Right forelimb (tissue), 1 donor: ENCODE data around the gene DMRT1.

ENCODE experiments used
- DNase-seq: peaks from one replicate; pipeline ENCODE4 v3.0.0-alpha.2; 2018

The DMRT1 gene

DNA sequence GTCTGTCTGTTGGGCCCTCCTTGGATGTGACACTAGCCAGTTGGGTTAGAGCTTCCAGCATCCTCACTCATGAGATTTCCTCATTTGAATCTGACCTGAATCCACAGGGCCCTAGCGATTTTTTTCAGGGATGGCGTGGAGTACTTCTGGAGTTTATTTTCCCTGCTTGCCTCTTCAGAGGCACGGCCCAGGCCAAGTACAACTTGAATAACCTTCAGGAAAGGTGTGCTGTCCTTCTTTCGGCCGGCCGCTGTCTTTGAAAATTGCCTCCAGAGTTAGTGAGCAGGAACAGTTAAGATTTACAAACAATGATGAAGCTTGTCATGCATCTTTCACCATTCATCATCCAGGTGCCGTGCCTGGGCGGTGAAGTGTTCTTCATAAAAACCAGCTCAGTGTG lies 85.5 kb downstream of the DMRT1 start:
- no peak for DNase-seq

DNA sequence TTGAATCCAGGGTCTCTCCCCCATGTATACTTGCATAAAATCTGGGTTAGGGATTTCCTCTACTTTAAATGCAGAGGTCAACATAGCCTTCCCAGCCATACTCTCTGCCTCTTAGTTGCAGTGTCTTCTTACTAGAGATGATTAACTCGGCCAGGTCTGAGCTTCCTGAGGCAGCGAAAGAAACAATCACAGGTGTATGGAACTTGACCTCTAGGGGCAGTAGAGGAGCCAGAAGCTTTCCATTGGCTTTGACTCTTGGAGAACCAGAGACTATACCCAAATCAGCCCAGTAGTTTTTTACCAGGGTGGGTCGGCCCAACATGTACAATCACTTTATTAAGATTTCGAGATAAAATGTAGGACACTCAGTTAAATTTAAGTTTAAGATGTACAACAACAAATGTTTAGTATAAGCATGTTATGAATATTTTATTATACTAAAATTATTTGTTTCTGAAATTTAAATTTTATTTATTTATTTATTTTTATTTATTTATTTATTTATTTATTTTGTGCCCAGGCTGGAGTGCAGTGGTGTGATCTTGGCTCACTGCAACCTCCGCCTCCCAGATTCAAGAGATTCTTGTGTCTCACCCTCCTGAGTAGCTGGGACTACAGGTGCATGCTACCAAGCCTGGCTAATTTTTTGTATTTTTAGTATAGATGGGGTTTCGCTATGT lies 87.0 kb downstream of the DMRT1 start:
- no peak for DNase-seq

DNA sequence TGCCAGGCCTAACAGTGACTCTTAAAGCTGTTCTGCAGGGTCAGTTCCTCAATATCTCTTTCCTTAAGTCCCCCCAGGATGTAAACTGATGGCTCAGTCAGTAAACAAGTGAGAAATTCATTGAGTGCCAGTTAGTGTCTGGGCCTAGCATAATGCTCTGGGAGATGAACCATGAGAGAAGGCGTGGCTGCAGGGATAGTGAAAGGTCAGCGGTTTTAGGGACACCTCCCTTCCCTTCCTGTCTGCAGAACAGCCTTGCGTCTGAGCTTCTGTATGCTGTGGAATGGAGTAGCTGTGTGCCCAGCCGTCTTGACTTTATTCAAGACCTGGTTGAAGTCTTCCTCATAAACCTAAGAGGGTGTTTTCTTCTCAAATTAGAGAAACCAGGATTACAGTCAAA lies 88.2 kb downstream of the DMRT1 start:
- DNase-seq = no peak

DNA sequence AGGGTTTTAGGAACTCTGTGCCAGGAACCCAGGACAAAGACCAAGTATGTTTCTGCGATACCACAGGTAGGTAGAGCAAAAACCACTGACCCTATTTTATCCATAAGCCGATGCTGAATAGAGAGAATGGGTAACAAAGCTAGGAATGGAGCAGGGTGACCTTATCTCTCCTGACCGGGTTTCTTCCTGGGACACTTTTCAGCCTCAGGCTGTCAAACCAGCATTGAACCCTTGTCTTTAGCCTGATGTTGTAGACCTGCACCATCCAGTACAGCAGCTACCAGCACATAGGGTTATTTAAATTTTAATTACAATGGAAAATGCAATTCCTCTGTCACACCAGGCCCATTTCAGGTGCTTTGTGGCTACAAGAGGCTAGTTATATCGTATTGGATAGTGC lies 91.9 kb downstream of the DMRT1 start:
- no peak for DNase-seq

DNA sequence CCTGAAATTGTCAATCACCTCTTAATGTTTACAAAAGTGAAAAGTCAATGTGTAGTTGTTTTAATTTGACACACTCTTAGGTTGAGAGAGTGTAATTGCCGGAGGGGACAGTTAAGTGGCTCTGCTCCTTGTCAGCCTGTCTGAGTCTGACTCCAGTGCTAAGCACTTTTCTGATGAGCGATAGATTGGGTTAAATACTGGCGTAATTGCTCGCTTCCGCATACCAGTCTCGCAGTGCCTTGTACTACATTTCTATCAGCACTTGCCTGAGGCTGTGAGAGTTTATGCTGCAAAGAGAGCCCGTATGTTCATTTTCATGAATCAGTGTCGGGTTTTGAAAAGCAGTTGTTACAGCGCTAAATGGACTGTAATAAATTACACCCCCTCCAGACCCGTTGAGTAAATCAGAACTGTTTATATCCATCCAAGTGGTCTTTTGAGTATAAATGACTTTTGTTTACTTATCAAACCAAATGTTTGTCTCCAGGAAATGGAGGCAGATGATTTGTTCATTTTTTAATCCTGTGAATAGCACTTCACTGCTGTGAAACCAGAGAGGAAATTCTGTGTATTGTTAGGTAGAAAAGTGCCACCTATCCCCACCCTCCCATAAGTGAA lies 94.0 kb downstream of the DMRT1 start:
- no peak for DNase-seq

DNA sequence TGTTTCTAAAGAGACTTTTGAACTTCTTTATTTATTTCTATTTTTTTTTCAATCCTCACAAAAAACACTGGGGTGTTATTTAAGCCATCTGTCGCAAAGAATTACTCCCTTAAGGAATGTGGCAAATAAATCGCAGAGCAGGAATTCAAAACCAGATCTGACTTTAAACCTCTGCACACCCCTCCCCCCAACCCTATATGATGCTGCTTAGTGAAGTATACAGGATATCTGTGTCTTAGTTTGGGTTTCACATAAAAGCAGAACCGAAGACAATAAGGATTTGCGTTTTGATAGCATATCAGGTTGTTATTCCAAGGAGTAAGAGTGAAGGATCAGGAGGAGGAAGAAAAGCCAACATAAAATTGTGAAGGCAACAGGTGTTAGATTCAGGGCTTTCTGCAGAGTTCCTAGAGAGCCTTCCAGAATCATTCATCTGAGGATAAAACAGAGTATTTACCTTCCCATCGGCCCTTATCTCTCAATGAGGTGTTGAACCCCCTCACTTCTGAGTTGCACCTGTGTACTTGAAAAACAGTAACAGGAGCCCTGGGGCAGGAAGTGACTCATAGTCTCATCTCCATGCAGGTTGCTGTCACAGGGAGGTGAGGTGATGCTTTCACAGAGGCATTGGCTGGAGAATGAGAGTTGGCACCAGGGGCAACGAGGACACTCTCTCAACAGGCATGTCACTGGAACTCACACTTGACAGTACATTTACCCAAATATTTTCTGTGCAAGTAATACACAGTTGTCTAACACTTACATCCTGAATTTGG lies 101.5 kb downstream of the DMRT1 start:
- DNase-seq = no peak

DNA sequence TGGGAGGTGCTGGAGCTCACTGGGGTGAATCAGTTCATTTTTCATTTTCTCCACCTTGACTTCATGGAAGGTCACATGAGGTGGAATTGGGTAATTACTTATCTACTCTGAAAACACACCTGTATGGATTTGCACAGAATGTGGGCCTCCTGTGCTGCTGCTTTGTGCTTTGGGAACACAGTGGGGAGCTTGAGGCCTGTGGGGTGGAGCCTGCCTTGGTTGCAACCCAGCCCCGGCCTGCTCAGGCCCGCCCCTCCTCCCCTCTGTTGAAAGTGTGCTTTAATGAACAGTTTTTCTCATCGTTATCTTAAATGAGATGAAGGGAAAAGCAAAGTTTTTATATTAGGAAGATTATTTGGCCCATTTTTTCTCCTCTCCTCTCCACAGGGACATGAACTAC lies 106.5 kb downstream of the DMRT1 start:
- DNase-seq = no peak

DNA sequence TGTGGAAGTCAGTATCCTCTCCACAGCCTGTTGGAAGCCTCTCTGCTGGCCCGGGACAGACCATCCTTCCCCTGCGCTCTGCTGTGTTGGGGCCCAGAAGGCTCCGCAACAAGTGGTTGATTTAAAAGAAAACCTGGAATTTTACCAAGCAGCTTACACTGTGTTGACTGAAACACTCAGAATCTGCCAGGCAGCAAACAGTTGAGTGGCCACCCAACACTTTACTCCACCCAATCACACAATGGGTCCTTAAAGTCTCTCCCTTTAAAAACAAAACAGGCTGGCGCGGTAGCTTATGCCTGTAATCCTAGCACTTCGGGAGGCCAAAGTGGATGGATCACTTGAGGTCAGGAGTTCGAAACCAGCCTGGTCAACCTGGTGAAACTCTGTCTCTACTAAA lies 107.0 kb downstream of the DMRT1 start:
- DNase-seq = no peak

DNA sequence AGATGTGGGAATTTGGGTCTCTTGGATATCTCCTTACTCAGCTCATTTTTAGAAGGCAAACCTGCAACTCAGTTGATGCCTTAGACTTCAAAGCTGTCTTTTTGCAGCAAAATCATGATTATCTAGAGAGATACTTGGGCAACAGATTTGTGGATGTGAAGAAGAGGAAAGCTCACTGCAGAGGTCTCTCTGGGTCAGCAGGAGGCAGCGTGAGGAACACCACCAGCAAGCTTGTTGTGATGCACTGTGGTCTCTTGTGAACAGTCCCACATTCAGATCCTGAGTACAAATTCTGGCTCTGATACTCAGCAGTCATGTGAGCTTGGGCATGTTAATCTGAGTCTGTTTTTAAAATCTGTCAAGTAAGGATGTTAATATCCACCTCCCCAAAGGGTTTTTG lies 108.6 kb downstream of the DMRT1 start:
- DNase-seq = no peak

DNA sequence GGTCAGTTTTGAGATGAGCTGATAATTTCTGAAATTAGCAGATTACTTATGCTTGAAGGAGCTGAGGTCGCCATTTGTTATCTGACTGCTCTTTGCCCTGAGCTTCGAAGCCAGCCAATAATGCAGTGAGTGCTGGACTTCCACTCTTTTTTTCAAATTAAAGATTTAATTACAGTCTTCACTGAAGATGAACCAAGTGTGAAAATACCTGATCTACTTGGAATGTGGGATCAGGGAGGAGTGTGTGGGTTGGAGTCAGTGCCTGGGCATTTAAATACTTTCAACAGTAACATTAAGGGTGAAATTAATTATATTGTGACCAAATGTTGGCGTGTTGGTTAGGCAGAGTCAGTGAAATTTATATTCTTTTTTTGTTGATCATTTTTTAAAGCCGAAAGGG lies 111.0 kb downstream of the DMRT1 start:
- no peak for DNase-seq

DNA sequence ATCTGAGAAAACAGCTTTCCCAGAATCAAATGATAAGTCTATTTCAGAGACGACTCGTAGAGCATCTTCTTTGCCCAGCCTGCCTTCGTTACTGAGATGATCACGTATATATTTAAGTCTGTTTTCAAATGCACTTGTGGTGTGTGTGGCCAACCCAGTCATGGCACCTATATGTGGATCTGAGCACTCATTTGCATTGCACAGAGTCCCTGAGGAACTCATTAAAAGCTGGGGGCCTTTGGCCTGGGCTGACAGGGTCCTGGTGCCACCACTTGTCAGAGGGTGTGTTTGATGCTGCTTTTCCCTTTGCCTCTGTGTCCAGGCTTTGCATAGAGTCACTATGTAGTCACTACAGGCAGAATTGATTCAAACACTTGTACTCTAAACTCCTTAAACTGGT lies 117.6 kb downstream of the DMRT1 start:
- DNase-seq = no peak

DNA sequence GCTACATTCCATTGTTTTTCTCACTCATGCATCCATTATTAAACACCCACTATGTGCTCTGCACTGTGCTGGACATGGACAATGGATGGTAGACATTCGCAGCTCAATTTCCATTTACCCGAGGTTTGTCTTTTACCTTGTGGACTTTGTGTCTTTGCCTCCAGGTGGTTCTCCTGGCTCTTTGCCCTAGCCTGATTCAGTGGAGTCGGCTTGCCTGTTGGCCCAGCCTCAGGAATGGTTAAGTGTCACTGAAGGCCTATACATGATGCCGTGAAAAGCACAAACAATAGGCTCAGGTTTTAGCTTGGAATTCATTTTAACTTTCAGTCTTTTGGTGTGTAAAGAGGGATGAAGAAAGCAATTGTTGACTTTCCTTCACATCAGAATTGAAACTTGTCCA lies 118.4 kb downstream of the DMRT1 start:
- no peak for DNase-seq

DNA sequence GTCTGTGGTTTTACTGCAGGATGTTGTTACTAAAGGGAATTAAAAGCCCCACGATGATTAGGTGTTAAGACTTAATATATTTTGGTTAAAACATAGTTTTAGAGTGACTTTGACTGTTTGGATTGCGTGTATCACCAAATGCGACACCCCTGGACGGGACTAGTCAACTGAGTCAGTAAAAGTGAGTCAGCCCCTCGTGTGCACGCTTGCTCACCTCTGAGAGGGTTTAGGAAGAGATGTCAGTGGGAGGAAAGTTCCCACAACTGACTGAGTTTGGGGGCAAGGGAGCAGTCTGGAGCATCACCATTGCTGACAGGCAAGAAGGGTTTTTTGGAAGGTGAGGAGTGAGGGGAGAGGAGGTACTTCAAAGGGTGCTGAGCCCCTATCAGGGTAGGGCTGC lies 120.5 kb downstream of the DMRT1 start:
- no peak for DNase-seq

DNA sequence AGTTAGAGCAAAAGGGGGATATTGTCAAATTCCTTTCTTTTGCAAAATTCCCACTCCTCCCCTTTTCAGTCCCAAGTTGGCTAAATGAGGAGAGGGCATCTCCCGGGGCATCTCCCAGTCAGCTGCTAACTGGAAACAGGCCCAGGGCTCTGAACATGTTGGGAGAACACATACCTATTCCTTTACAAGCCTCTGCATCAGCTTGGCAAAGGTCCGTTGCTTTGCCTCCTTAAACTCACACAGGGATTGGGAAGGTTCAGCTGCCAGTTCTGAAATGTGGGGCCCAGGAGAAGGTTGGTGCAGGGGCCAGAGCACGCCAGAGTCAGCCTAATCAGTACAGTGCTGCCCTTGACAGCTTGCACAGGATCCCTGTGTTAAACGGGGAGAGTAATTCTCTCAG lies 124.0 kb downstream of the DMRT1 start:
- DNase-seq = no peak

DNA sequence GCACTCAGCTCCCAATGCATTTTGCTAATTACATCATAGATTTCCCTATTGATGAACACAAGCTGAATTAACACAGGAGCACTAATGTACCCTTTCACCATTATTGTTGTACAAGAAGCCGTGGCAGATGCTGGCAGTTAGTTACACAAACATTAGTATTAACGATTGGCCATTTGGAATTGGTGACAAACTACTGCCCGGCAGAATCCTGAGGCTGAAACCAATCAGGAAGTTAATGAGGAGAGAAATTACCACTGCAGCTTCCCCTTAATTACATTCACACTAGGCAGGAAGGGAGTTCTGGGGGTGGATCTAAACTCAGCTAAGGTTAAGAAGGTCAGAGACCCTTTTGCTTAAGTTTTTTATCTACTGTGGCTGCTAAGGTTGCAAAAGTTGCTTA lies 125.4 kb downstream of the DMRT1 start:
- no peak for DNase-seq

DNA sequence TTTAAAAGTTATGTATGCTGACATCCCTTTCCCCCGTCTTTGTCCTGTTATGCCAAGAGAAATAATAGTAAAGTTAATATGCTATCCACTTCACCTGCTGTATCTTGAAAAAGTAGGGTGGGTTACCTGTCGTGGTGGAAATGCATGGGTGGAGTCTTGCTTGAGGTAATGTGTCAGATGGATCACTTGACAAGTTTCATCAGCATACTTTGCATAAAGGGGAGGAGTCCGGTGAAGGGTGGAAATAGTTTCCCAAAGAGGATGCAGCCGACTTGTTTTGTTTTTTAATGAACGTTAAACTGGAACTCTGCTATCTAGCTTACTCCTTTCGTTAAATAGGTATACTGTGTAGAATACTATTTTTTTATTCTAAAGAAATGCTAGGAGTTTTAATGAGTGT lies 125.9 kb downstream of the DMRT1 start:
- no peak for DNase-seq

DNA sequence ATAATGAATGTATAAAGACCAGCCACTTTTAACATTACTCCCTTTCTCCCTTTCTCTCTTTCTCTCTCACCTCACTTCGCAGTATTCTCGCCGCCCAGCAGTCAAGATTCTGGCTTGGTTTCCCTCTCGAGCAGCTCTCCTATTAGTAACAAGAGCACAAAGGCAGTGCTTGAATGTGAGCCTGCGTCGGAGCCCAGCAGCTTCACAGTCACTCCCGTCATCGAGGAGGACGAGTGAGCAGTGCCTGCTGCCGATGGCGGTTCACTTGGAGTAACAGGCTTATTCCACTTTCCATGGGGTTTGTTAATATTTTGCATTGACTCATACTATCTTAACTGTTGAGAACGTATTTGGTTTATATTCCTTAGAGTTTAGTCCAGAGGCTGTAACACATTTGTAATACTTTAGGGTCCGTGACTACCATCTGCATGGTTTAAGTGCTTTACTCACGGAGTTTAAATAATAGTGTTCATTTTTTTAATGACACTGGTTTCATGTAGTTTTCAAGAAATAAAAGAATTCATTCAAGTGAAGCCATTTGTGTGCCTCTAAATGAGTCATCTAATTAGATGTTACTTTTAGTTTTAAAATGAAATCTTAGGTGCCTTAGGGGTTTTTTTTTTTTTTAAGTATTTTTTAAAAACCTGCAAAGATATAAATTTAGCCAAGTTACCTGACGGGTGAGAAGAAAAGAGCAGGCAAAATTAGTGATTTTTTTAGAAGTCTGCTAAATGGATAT lies 126.6 kb downstream of the DMRT1 start:
- no peak for DNase-seq

DNA sequence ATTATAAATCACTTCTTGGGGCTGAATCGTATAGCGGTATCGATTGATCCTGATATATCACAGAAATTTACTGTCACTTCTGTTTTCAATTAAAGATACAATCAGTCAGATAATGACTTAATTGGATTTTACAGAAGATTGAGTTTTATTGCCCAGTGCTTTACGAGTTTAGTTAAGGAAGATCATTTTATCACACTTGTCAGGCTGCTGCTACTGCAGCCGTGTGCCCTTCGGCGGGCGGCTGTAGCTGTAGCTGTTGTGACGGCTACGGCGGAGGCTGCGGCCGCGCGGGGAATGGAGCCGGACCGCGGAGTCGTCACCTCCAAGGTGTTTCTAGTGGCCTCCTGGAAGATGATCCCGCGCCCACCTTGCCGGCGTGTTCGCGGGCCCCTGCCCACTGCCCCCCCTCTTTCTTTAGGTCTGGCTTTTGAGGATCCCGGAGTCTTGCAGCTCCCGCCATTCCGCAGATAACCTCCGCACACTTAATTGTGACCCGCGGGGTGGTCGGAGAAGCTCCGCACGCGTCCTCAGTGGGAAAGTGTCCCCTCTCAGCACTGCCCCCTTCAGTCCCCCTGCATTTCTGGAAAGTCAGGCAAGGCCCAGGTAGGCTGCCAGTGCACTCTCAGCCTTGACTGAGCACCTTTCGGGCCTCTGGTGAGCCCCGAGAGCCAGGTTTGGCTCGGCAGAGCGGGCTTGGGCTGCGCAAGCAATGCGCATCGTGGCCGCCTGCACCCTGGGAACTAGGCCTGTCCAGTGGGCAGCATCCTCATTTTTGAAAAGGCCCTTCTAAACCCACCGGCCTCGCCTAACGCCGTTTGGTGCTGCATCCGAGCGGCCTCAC lies 128.0 kb downstream of the DMRT1 start:
- DNase-seq = no peak

DNA sequence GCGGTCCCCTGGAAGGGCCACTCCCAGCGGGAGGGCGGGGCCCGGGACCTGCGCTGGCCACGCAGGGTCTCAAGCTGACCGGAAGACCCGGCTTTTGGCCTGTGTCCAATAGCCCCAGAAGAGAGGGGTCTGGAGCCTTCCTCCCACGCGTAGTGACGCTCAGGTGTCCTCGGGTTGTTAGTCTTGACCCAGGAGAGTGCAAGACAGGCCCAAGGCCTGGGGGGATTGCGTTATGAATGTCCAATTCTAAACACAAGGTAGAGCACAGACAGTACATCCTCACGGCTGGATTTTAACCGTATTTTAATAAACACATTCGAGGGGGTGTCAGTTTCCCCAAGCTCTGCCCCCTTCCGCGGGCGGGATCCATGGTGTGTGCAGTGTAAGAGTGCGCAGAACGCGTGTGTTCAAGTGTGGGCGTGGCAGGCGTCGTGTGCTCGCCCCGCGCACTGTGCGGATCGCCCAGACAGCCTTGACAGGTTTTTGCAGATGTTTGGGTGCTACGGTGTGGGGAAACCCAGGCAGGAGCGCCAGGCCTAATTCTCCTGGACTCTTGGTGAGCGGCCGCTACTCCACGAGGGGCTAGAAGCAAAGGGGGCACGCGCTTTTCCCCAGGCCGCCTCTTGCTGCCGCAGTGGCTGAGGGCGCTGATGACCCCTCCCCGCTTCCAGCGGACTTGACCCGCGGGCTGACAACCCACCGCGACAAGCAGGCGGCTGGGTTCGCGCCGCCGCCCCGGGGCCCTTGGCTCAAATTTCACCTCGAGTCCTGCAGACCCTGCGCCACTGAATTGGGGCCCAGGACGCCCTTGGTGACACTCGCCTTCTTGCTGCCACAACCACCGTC lies 128.9 kb downstream of the DMRT1 start:
- DNase-seq = no peak

DNA sequence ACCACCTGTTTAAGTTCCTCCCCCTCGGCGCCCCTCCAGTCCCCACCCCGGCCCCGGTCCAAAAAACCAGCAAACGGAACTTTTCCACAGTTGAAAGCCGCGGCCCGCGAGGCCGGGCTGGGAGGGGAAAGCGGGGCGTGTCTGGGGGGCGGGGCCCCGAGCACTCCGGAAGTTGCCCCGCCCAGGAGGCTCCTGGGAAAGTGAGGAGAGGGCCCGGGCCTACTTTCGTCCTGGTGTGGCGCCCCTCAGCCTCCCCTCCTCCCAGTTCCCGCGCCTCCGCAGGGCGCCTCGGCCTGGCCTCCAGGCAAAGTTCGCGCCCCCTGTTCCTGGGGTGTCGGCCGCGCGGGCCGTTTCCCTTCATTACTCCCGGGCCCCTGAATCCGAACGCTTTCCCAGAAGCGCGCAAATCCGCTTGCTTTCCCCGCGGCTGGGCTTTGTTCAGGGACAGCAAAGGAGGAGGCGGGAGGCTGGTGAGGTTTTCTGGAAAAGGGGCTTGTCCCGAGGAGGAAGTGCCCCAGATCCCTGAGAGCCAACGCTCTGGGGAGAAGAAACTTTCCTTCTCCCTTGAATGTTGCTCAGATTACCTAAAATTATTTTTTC lies 130.5 kb downstream of the DMRT1 start:
- peak; percentile 54 for DNase-seq
